A549 (cell line): ENCODE results near the gene SLC1A2. TPM values are rescaled to one million over a fixed set of nuclear protein-coding genes. Genes with fewer than 3 reads are reported as not detected.

Source experiments
- ATAC-seq, 2 experiments: fragments of 200-7000 bp in 1 of 2; fragments of >200 bp in 1 of 2; cut with Nextera tagmentation in 1 of 2; cut with Tn5 transposase in 1 of 2; 3 replicates each; pipeline versions ENCODE4 v1.8.0 to v1.9.1; 2018 to 2020; ENCODE audit warnings: mild to moderate bottlenecking in 1 of 2, moderate library complexity in 1 of 2
- CTCF ChIA-PET: fragments of 300-600 bp; sonication (Branson Sonifier 250); formaldehyde crosslinking; extraction: SDS; loops from one replicate; lab custom pipeline; 2021; ENCODE audit warnings: antibody characterized with exemption, inconsistent platforms; lab: Yijun Ruan, JAX
- POLR2A ChIA-PET: fragments of 350-600 bp; formaldehyde crosslinking; extraction: SDS; loops from one replicate; lab custom pipeline; 2021; ENCODE audit warnings: antibody characterized with exemption, inconsistent platforms; lab: Yijun Ruan, JAX
- DNase-seq, 2 experiments: peaks; one replicate each; pipeline versions ENCODE4 v3.0.0 to v3.0.0-alpha.2; 2011 to 2016; ENCODE audit warnings: low read depth in 1 of 2, low spot score in 1 of 2
- FAIRE-seq: peaks from 2 replicates; lab custom pipeline; 2011; peaks lifted over from hg19 to GRCh38; lab: Jason Lieb, UNC
- H3K27ac ChIP-seq, 2 experiments: fragments of >200 bp; sonication (Bioruptor Twin); formaldehyde crosslinking; 3 replicates each; pipeline ENCODE4 v1.5.1; 2016 to 2017
- H3K4me1 ChIP-seq: fragments of >200 bp; sonication (Bioruptor Twin); formaldehyde crosslinking; 3 replicates; pipeline ENCODE4 v1.6.1; 2016
- H3K4me2 ChIP-seq: fragments of >200 bp; sonication (Bioruptor Twin); formaldehyde crosslinking; 3 replicates; pipeline ENCODE4 v1.6.1; 2016
- H3K4me3 ChIP-seq: fragments of >200 bp; sonication (Bioruptor Twin); formaldehyde crosslinking; 3 replicates; pipeline ENCODE4 v1.5.1; 2016
- H3K9me3 ChIP-seq: fragments of >200 bp; sonication (Bioruptor Twin); formaldehyde crosslinking; 3 replicates; pipeline ENCODE4 v1.6.1; 2016
- BCL3 ChIP-seq: fragments of >200 bp; sonication (Bioruptor Twin); formaldehyde crosslinking; IDR thresholded peaks from 3 replicates; pipeline ENCODE4 v1.6.1; 2016
- CHD4 ChIP-seq: fragments of 200-600 bp; sonication (generic); IDR thresholded peaks from 2 replicates; pipeline ENCODE4 v1.6.1; 2016; ENCODE audit warnings: antibody characterized with exemption, mild to moderate bottlenecking, borderline replicate concordance
- CTCF ChIP-seq: fragments of >200 bp; sonication (Bioruptor Twin); formaldehyde crosslinking; IDR thresholded peaks from 3 replicates; pipeline ENCODE4 v1.5.1; 2016
- E2F6 ChIP-seq: IDR thresholded peaks from 2 replicates; pipeline ENCODE4 v1.6.1; 2012; ENCODE audit warnings: low read depth, borderline replicate concordance
- EHMT2 ChIP-seq: fragments of 200-600 bp; sonication (generic); IDR thresholded peaks from 2 replicates; pipeline ENCODE4 v1.6.1; 2016; ENCODE audit warnings: antibody characterized with exemption, low read depth, mild to moderate bottlenecking, moderate library complexity
- EP300 ChIP-seq, 2 experiments: fragments of >200 bp; sonication (Bioruptor Twin); formaldehyde crosslinking; IDR thresholded peaks; 2 replicates in 1 of 2; 3 replicates in 1 of 2; pipeline ENCODE4 v1.6.1; 2016 to 2017
- FOXS1 ChIP-seq: fragments of 250-450 bp; sonication (Bioruptor Pico); IDR thresholded peaks from 2 replicates; pipeline ENCODE4 v1.5.0; 2020; ENCODE audit warnings: mild to moderate bottlenecking, moderate library complexity
- HDAC2 ChIP-seq: fragments of 200-600 bp; sonication (generic); IDR thresholded peaks from 2 replicates; pipeline ENCODE4 v1.6.1; 2016
- HOXA7 ChIP-seq: fragments of 250-450 bp; sonication (Bioruptor Pico); IDR thresholded peaks from 2 replicates; pipeline ENCODE4 v1.5.0; 2020; ENCODE audit warnings: mild to moderate bottlenecking, moderate library complexity
- NPAS2 ChIP-seq: fragments of 250-450 bp; sonication (Bioruptor Pico); IDR thresholded peaks from 2 replicates; pipeline ENCODE4 v1.8.0; 2022; ENCODE audit warnings: mild to moderate bottlenecking, moderate library complexity, borderline replicate concordance
- RAD21 ChIP-seq, 2 experiments: fragments of >200 bp in 1 of 2; sonication (Bioruptor Twin) in 1 of 2; formaldehyde crosslinking in 1 of 2; IDR thresholded peaks in 1 of 2; conservative IDR thresholded peaks in 1 of 2; 2 replicates in 1 of 2; 3 replicates in 1 of 2; pipeline ENCODE4 v1.6.1; 2012 to 2018; ENCODE audit warnings: inconsistent platforms in 1 of 2
- SMC3 ChIP-seq: fragments of >200 bp; sonication (Bioruptor Twin); formaldehyde crosslinking; IDR thresholded peaks from 3 replicates; pipeline ENCODE4 v1.6.1; 2018; ENCODE audit warnings: inconsistent platforms
- SREBF2 ChIP-seq: fragments of 450-650 bp; IDR thresholded peaks from 2 replicates; pipeline ENCODE4 v1.6.1; 2014; ENCODE audit warnings: mild to moderate bottlenecking, moderate library complexity
- WGBS: methylation state at CpG from one replicate; pipeline ENCODE4 v1.1.6; 2017; ENCODE audit errors: missing lambda C conversion rate; 5-methylcytosine and 5-hydroxymethylcytosine counted together
- polyA minus RNA-seq: library from RNA; depleted of rRNA, polyadenylated mRNA; stranded (reverse); fragments of >200 nt; gene quantifications from 2 replicates; pipeline ENCODE4 v1.2.3, GENCODE V29; 2011; rRNA and poly(A)+ RNA removed
- polyA plus RNA-seq, 4 experiments: library from polyadenylated mRNA; depleted of rRNA in 3 of 4; stranded (reverse); fragments of >200 nt; fragmentation: RNase III in 1 of 4; extraction: RNeasy Plus Mini Kit Qiagen cat#74134 plus additional on column Dnase treatment in 1 of 4; gene quantifications; 2 replicates in 3 of 4; 3 replicates in 1 of 4; pipeline ENCODE4 v1.2.3, GENCODE V29; 2011 to 2017

Gene SLC1A2
- 0.14 and 0.16 TPM in 2 replicates for polyA plus RNA-seq (2011; rRNA removed)
- polyA plus RNA-seq (2012; cell fraction: cytosol; rRNA removed): not detected in 2 replicates
- polyA plus RNA-seq (2012; cell fraction: nucleus; rRNA removed): not detected in 2 replicates
- 0.01 to 0.18 TPM (median 0.07 TPM) in 3 replicates for polyA plus RNA-seq (2017; fragmentation: RNase III; extraction: RNeasy Plus Mini Kit Qiagen cat#74134 plus additional on column Dnase treatment)
- polyA minus RNA-seq: 0.87 and 0.88 TPM in 2 replicates

GRCh38 chr11:35419184-35419829 is at the start of gene SLC1A2:
Gene SLC1A2 (minus strand): TSS chr11:35419558. CDS start chr11:35418966, 592 bp downstream.
- CTCF ChIA-PET: interaction anchor here (0.5 to 2.0 kb wide), 6 partner anchors 7 to 907 kb away, joined by 3 to 8 read pairs (median 3); no protein-coding TSS in a partner anchor
- Histone ChIP-seq H3K4me3 (peak within 1 kb of the TSS; percentile 58), H3K4me2 (peak within 1 kb of the TSS; percentile 100), H3K4me1 (peaks cover 15% of the 10 kb centered on the region)
- TF ChIP-seq HDAC2 (peak; percentile 75), FOXS1 (CRISPR knock-in tag) (no peak), EP300 (IDR thresholded peaks at IDR 0.05) (no peak), CHD4 (no peak), HOXA7 (CRISPR knock-in tag) (no peak), SMC3 (no peak), NPAS2 (no peak)
- TF ChIP-seq, all 56 proteins: peak for 1
- Histone ChIP-seq H3K27ac (peak within 1 kb of the TSS in 1 of 2 experiments; percentile 54; a peak in 2 of 6 replicates), H3K9me3 (no peaks in the 10 kb centered on the region; the same call in 2 of the 3 replicates)
- WGBS: 2% methylated on average over 10 of the region's 71 CpGs
- ATAC-seq (peak; percentile 37 to 69), DNase-seq (no peak), FAIRE-seq (no peak)
- POLR2A ChIA-PET: interaction anchor here (1.1 kb wide), 1 partner anchor 9 kb away, joined by 3 read pairs; no protein-coding TSS in a partner anchor

- WGBS: 28% methylated on average over 3 of the region's 3 CpGs
- H3K4me3 ChIP-seq: no peak overlapping the region
- POLR2A ChIA-PET: no interaction called here
Observed at GRCh38 chr11:35466058-35466457, 46.7 kb upstream of the SLC1A2 start.

GRCh38 chr11:35464308-35464707 is 45.0 kb upstream of the SLC1A2 start:
- Histone ChIP-seq H3K4me2 (no peak overlapping the region), H3K4me1 (no peaks in the 10 kb centered on the region), H3K9me3 (no peaks in the 10 kb centered on the region), H3K4me3 (no peak overlapping the region), H3K27ac (no peak overlapping the region)
- ChIA-PET CTCF (interaction anchor here (0.8 to 1.0 kb wide), 6 partner anchors 148 to 806 kb away, joined by 3 to 4 read pairs (median 4); no protein-coding TSS in a partner anchor), POLR2A (no interaction called here)
- TF ChIP-seq E2F6 (no peak), RAD21 (conservative IDR thresholded peaks at IDR 0.05 in 1 of 2, IDR thresholded peaks at IDR 0.05 in 1 of 2) (peak; percentile 39 to 49; a peak in 3 of 5 replicates), CTCF (peak; percentile 35; the same call in 1 of the 3 replicates)
- DNase-seq: no peak
- no peak for FAIRE-seq
- peak in 1 of 2 experiments; percentile 64; a peak in 3 of 6 replicates for ATAC-seq
- WGBS: 0% methylated on average over 1 of the region's 1 CpG

More at GRCh38 chr11:35466058-35466457, 46.7 kb upstream of the SLC1A2 start:
- FAIRE-seq: no peak
- no peak for ATAC-seq
- Histone ChIP-seq H3K4me1 (no peaks in the 10 kb centered on the region), H3K4me2 (no peak overlapping the region), H3K27ac (no peak overlapping the region), H3K9me3 (no peaks in the 10 kb centered on the region)
- no peak for DNase-seq
- TF ChIP-seq EHMT2 (no peak), SREBF2 (no peak), BCL3 (no peak)
- CTCF ChIA-PET: interaction anchor here (0.6 to 2.4 kb wide), 6 partner anchors 11 to 802 kb away, joined by 3 to 9 read pairs (median 3); no protein-coding TSS in a partner anchor
